SKM-1 (cell line): ENCODE measurements around the gene SORCS2.

Experiments
- DNase-seq: peaks from one replicate; lab custom pipeline; 2025; ENCODE audit not compliant: unreplicated experiment; lab: John Stamatoyannopoulos, UW

SORCS2 gene

GRCh38 chr4:7638984-7639789, 446.8 kb downstream of the SORCS2 start:
- DNase-seq: peak; percentile 100

- DNase-seq: no peak
Observed at GRCh38 chr4:7640136-7640535, 447.8 kb downstream of the SORCS2 start.

- no peak for DNase-seq
Observed at GRCh38 chr4:7641712-7642111, 449.4 kb downstream of the SORCS2 start.

GRCh38 chr4:7642741-7643458, 450.6 kb downstream of the SORCS2 start:
- no peak for DNase-seq

DNA sequence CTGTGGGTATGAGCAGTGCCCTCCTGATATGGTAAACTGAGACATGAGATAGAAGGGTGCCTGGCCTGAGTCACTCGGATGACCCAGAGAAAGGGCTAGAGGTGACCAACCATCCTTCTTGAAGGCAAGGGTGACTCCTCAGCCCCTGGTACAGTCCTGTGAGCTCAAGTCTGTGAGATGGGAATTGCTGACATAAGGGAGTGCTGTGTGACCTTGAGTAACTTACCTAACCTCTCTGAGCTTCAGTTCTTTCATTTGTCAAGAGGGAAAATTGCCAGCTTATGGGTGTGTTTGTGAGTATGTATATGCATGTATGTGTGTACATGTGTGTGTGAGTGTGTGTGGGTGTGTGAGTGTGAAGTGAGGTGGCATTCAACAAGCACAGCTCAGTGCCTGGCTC, 452.8 kb downstream of the SORCS2 start:
- DNase-seq: no peak

- DNase-seq: no peak
Observed at GRCh38 chr4:7645956-7646355, 453.6 kb downstream of the SORCS2 start.

DNA sequence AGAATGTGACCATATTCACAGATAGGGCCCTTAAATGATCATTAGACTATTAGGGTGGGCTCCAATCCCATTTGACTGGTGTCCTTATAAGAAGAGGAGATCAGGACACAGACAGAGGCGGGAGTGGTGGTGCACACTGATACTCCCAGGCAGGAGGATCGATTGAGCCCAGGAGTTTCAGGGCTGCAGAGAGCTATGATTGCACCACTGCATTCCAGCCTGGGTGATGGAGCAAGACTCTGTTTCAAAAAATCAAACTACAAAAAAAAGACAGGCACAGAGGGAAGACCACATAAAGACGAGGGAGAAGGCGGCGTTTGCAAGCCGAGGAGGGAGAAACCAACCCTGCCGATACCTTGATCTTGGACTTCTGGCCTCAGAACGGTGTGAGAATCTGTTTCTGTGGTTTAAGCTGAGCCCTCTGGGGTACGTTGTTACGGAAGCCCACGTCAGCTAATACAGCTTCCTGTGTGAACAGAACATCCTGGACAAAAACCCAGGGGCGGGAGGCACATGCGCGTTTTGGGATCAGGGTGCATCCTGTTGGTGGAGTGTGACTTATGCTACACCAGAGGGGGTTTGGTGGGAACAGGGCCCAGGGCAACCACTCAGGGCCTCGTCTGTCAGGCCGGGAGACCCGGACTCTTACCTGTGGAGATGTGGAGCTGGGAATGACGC, 454.2 kb downstream of the SORCS2 start:
- no peak for DNase-seq

DNA sequence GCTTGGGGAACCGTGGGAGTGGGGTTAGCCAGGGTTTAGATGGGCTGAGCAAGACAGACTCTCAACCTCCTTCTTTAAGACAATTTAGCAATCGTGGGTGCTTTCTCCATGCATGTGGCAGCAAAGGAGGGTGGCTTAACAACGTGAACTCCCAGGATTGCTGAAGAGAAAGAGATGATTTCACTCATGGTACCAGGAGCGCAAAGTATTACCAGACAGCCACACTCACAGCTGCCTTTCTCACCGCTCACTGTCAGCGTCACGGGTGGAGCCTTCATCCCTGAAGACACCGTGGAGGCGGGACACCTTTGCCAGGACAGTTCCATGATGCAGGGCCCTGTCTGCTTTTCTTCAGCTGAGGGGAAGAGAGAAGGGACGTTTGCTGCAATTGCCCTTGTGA, 454.8 kb downstream of the SORCS2 start:
- no peak for DNase-seq

- DNase-seq: peak; percentile 100
Observed at GRCh38 chr4:7647600-7648543, 455.5 kb downstream of the SORCS2 start.

DNA sequence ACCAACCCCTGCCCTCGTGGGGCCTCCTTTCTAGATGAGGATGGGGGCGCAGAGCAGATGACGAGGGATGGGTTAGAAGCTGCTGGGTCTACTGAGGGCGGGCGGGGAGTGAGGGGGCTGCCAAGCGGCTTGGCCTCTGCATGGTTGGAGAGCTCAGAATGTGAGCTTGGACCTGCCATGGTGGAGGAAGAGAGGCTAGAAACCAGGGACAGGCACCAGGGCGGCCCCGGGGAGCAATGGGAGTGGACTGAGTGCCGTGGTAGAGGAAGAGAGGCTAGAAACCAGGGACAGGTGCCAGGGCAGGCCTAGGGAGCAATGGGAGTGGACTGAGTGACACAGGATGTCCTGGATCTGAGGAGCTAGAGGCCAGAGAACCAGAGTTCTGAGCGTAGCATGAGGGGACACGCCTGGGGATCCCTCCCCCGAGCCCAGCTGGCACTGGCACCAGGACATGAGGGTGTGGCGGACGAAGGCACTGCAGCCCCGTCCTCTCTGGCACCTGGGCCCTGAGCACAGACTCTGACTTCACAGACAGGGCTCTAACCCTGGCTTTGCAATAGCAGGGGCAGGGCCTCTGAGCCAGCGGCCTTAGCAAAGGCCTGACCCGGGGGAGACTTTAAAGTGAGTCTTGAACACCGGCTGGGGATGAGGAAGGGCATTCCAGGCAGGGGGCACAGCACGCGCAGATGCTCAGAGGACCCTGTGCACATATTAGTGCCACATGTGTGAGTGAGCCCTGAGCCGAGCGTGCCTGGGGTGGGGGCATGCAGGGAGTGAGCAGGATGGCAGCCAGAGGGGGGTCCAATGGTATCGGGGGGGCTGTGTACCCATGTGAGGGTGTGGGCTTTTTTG, 456.4 kb downstream of the SORCS2 start:
- DNase-seq: no peak

DNA sequence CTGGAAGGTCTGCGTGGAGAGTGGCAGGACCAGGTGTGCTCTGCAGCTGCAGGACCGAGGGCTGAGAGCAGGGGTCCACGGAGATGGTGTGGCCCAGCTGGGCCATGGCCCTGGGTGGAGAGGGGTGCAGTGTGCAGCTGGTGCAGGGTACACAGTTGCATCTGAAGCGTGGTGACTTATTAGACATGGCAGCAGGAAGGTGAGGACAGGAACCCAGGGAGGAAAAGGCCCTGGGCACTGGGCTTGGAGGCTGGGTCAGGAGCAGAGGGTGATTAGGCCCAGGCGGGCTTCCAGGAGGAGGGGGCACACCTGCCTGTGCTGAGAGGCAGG, 457.0 kb downstream of the SORCS2 start:
- DNase-seq: no peak

- DNase-seq: peak; percentile 99
Observed at GRCh38 chr4:7649741-7650531, 457.6 kb downstream of the SORCS2 start.

- DNase-seq: no peak
Observed at GRCh38 chr4:7650606-7651385, 458.5 kb downstream of the SORCS2 start.

GRCh38 chr4:7651461-7651921, 459.2 kb downstream of the SORCS2 start:
- DNase-seq: no peak

GRCh38 chr4:7652006-7652405, 459.7 kb downstream of the SORCS2 start:
- DNase-seq: no peak

- no peak for DNase-seq
Observed at GRCh38 chr4:7652451-7652881, 460.1 kb downstream of the SORCS2 start.

DNA sequence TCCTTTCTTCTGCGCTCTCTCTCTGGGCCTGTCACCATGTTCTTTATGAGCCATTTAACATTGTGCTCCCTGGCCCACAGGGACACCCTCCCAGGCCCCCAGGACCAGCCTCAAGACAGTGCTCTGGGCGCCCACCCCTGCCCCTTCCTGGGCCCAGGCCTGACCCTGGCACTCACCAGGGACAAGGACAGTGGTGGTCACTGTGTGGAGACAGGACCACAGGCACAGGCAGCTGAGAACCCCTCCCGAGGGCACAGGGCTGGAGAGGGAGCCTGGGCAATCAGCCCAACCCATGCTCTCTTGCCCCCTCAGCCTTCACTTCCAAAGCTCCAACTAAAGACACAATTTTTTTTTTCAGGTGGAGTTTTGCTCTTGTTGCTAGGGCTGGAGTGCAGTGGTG, 460.6 kb downstream of the SORCS2 start:
- no peak for DNase-seq
